Lower leg skin (tissue), 4 donors: ENCODE data around the gene PCCB. TPM values are rescaled to one million over a fixed set of nuclear protein-coding genes. Genes with fewer than 3 reads are reported as not detected.

Experiments used
- DNase-seq, 2 donors: peaks; one replicate each; pipeline ENCODE4 v3.0.0-alpha.2; 2019; ENCODE audit warnings: low spot score in 2 of 2
- H3K4me3 ChIP-seq: fragments of 200-600 bp; sonication (generic); 2 replicates; pipeline ENCODE4 v1.5.1; 2017; ENCODE audit warnings: mild to moderate bottlenecking, low read depth; ENCODE audit not compliant: poor library complexity, severe bottlenecking
- CTCF ChIP-seq, 3 donors: fragments of 450-650 bp; IDR thresholded peaks; one replicate each; pipeline ENCODE4 v1.5.1; 2016; ENCODE audit warnings: antibody characterized with exemption in 3 of 3, mild to moderate bottlenecking in 3 of 3, moderate library complexity in 2 of 3
- POLR2A ChIP-seq, 2 donors: fragments of 450-650 bp; IDR thresholded peaks; one replicate each; pipeline ENCODE4 v1.6.1; 2016 to 2017; ENCODE audit warnings: antibody characterized with exemption in 2 of 2, mild to moderate bottlenecking in 1 of 2, moderate library complexity in 1 of 2
- WGBS, 2 donors: methylation state at CpG; one replicate each; pipeline ENCODE4 v1.1.5; 2018; 5-methylcytosine and 5-hydroxymethylcytosine counted together
- intact Hi-C: fragments of 100-400 bp; cut with DNase I; formaldehyde crosslinking; loops from one replicate; pipeline ENCODE4 v1.15.0; 2023; ENCODE audit warnings: low total_unique reads
- total RNA-seq, 4 donors: library from RNA; depleted of rRNA; stranded (reverse); fragments of >200 nt; gene quantifications; one replicate each; pipeline ENCODE4 v1.1.0, GENCODE V29; 2016

Gene PCCB
- total RNA-seq, 4 donors from 2014 or later, result 12.6 to 40.1 (median 27.3) TPM

GRCh38 chr3:136326316-136326715 lies 76.2 kb downstream of the PCCB start:
- H3K4me3 ChIP-seq, result no peak overlapping the region
- TF ChIP-seq CTCF (IDR thresholded peaks at IDR 0.05) (no peak), POLR2A (IDR thresholded peaks at IDR 0.05) (no peak)
- intact Hi-C loops, result no loop called here
- DNase-seq, result peak in 1 of 2 donors; percentile 63
- WGBS, 2 donors, result 96 to 98% methylated on average over 5 of the region's 5 CpGs

GRCh38 chr3:136327671-136328070 lies 77.5 kb downstream of the PCCB start:
- 96 to 98% methylated on average over 5 of the region's 5 CpGs for WGBS, 2 donors
- intact Hi-C loops, result no loop called here
- DNase-seq, result peak in 1 of 2 donors; percentile 58
- TF ChIP-seq POLR2A (IDR thresholded peaks at IDR 0.05) (no peak), CTCF (IDR thresholded peaks at IDR 0.05) (no peak)
- H3K4me3 ChIP-seq, result no peak overlapping the region

- no peak overlapping the region for H3K4me3 ChIP-seq
- intact Hi-C loops, result no loop called here
- TF ChIP-seq CTCF (IDR thresholded peaks at IDR 0.05) (no peak), POLR2A (IDR thresholded peaks at IDR 0.05) (no peak)
- DNase-seq, result peak in 1 of 2 donors; percentile 58
- WGBS, 2 donors, result 55 to 61% methylated on average over 5 of the region's 5 CpGs
Observed at GRCh38 chr3:136329593-136329992, 79.5 kb downstream of the PCCB start.

GRCh38 chr3:136330900-136331299 lies 80.8 kb downstream of the PCCB start:
- 86 to 87% methylated on average over 5 of the region's 5 CpGs for WGBS, 2 donors
- intact Hi-C loops, result no loop called here
- no peak overlapping the region for H3K4me3 ChIP-seq
- DNase-seq, result no peak
- no peak for TF ChIP-seq POLR2A (IDR thresholded peaks at IDR 0.05)
- TF ChIP-seq CTCF (IDR thresholded peaks at IDR 0.05), result no peak

GRCh38 chr3:136332302-136332701 lies 82.2 kb downstream of the PCCB start:
- TF ChIP-seq CTCF (IDR thresholded peaks at IDR 0.05), result no peak
- TF ChIP-seq POLR2A (IDR thresholded peaks at IDR 0.05), result no peak
- H3K4me3 ChIP-seq, result no peak overlapping the region
- intact Hi-C loops, result no loop called here
- 81 to 88% methylated on average over 1 of the region's 1 CpG for WGBS, 2 donors
- no peak for DNase-seq

- TF ChIP-seq CTCF (IDR thresholded peaks at IDR 0.05) (no peak), POLR2A (IDR thresholded peaks at IDR 0.05) (no peak)
- no peak overlapping the region for H3K4me3 ChIP-seq
- DNase-seq, result peak in 1 of 2 donors; percentile 26
- intact Hi-C loops, result no loop called here
Observed at GRCh38 chr3:136332776-136333175, 82.6 kb downstream of the PCCB start.
